Sciatic nerve (tissue), 2 donors: ENCODE measurements around the gene KRTAP1-1. TPM values are rescaled to one million over a fixed set of nuclear protein-coding genes. Genes with fewer than 3 reads are reported as not detected.
"Not testable (repeated sequence)": the region's sequence is repeated elsewhere in the genome, so short reads cannot be mapped to it uniquely, and the experiment has no call there.

Experiments
- ATAC-seq: fragments of 200-7000 bp; cut with Tn5 transposase; one replicate; pipeline ENCODE4 v1.9.1; 2020; ENCODE audit warnings: mild to moderate bottlenecking, moderate library complexity
- DNase-seq: peaks from one replicate; pipeline ENCODE4 v3.0.0-alpha.2; 2020; ENCODE audit warnings: low spot score
- intact Hi-C: fragments of 100-400 bp; cut with DNase I; formaldehyde crosslinking; loops from one replicate; pipeline ENCODE4 v1.14.2; 2022
- total RNA-seq: library from RNA; stranded (reverse); fragmentation: NEBNext Ultra II Directional; extraction: Animal tissue kit (Norgen Biotek cat#: 25700); gene quantifications from one replicate; pipeline ENCODE4 v1.2.1, GENCODE V29; 2021
- donor health status: DM: no; HTN: no; CAD: no.
- donor health status: DM: no; HTN: no; CAD: no.

Gene KRTAP1-1
- total RNA-seq, 1 donor from 2014 or later = not detected

DNA sequence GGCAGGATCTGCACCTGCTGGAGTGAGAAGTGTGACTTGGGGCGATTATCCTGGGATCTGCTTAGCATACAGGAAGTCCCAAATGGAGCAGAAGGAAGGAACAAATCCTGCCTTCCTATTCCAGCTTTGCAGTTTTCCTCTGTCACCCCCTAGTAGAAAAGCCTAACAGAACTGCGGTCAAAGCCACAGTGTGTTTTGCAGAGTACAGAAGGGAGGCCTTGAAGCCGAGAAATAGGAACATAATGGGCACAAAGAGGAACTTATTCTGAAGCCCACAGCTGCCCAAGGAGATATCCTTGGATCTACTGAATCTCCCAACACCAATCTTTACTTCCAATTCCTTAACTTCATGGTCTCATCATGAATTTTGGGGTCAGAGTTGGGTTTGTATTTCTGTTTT is 22.7 kb downstream of the KRTAP1-1 start:
- ATAC-seq (no peak), DNase-seq (no peak)
- intact Hi-C loops = no loop called here

DNA sequence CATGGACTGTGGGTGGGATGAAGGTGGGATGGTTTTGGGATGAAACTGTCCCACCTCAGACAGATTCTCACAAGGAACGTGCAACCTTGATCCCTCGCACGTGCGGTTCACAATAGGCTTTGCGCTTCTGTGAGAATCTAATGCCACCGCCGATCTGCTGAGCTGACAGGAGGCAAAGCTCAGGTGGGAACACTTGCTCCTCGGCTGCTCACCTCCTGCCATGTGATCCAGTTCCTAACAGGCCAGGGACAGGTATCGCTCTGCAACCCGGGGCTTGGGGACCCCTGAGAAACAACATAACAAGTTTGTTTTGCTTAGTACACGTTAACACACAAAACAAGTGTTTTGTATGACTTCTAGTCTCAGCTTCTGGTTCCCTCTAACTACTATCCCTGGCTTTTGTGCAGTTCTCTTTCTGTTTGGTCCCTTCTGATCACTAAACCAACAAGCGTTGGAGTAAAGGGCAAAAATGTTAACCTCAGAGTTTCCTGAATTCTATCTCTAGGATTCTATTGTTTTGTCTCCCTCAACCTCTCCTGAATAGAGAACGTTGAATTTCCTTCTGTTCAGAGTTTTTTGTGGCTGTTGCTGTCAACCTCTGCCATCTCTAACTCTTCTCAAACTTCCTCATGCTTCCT is 24.6 kb downstream of the KRTAP1-1 start:
- ATAC-seq (no peak), DNase-seq (no peak)
- intact Hi-C loops = no loop called here

DNA sequence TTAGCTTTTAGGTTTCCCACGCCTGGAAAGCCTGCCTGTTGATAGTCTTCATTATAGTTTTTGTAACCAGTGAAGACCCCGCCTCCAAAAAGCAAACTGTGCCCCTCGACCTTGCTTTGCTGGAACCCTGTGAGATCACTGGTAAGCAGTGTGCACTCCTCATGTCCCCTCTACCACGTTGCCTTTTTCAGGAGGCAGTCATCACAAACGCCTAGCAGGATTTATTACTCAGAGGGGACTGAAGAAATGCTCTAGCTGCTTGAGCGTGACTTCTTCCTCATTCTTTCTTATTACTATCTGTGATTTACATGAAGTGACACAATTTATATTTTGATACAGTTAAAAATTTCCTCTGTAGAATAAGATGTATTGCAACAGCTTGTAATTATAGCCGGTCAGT is 25.8 kb downstream of the KRTAP1-1 start:
- intact Hi-C loops = no loop called here
- DNase-seq (no peak), ATAC-seq (no peak)

DNA sequence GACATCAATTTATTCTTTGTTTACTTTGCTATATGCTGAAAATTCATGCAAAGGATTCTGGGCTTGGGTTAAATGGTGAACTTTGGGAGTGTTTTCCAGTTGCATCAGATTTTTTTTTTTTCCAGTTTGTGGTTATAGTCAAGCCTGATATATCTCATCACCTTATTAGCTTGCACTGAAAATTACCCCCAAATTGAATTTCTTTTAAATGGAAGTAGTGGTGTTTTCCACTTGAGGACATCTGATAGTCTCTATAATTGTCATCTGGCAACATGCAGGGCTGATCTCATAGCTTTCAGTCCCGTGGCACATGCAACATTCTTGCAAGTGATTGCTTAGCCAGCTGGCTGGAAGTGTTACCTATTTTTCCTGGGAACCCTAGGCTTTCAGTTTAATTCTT is 27.6 kb downstream of the KRTAP1-1 start:
- intact Hi-C loops = no loop called here
- no peak for ATAC-seq
- no peak for DNase-seq

DNA sequence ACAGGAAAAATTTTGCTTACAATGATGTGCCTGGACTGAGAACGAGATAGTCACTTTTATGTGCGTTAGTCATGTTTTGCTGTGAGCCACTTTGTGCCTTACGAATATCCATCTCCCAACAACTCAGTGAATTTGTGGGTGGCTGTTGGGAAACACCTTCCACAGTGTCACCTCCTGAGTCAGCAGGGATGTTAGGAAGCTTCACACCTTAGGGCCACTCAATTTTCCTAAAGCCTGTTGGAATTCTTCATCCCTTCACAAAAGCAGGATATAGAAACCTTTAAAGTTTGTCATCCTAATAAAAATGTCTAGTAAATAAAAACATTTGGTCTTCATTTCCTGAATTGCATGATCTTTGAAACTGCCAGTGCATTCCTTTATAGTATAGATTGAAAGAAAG is 28.1 kb downstream of the KRTAP1-1 start:
- ATAC-seq (no peak), DNase-seq (no peak)
- intact Hi-C loops = no loop called here

DNA sequence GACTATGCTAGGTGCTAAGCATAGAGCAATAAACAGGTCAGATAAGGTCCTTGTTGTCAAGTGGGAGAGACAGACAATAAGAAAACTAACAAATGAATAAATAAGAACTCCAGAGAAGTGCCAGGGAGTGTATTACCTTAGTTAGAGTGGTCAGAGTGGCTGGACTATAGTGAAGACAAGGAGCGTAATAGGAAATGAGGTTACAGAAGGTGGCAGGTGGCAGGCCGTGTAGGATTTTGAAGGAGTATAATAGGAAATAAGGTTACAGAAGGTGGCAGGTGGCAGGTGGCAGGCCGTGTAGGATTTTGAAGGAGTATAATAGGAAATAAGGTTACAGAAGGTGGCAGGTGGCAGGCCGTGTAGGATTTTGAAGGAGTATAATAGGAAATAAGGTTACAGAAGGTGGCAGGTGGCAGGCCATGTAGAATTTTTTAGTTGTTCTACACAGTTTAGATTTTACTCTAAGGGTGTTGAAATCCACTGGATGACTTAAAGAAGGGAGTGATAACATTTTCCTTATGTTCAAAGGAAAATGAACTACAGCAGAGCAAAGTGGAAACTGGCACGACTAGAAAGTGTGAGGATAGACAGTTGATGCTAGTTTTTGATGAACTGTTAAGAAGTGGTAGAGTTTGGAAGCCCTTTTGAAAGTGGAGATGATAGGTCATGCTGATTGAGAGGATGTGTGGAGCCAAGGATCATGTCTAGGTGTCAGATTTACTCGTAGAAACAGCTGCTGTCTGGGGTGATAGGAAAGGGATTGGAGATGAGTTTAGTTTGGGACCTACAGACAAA is 28.7 kb downstream of the KRTAP1-1 start:
- no peak for ATAC-seq
- intact Hi-C loops = no loop called here
- no peak for DNase-seq

DNA sequence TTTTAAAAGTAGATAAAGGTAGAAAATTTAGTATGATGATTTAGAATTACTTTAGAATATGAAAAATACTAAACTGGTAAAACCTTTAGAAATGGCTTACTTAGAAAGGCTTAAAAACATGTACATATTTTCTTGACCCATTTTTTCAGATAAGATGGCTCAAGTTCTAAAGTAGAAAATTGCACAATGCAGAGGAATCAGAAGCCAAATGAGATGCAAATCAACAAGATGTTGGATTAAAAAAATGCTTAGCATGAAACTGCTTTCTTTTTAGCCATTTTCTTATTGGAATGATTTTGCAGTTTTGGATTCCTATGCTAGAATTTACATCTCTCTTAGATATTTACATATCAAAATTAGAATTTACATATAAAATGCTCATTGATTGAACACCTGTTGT is 30.8 kb downstream of the KRTAP1-1 start:
- ATAC-seq (no peak), DNase-seq (no peak)
- intact Hi-C loops = no loop called here

DNA sequence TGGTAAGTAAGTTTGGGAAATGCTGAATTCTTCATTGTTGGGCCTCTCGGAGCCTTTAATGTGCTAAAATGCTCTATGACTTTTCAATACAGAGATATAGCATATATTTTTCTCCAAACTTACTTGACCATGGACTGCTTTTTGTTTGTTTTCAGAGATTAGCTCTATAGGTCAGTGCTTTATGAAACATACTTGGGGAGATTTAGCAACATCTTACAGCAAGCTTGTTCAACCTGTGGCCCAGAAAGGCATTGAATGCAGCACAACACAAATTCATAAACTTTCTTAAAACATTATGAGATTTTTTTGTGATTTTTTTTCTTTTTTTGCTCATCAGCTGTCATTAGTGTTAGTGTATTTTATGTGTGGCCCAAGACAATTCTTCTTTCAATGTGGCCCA is 31.3 kb downstream of the KRTAP1-1 start:
- ATAC-seq (no peak), DNase-seq (no peak)

DNA sequence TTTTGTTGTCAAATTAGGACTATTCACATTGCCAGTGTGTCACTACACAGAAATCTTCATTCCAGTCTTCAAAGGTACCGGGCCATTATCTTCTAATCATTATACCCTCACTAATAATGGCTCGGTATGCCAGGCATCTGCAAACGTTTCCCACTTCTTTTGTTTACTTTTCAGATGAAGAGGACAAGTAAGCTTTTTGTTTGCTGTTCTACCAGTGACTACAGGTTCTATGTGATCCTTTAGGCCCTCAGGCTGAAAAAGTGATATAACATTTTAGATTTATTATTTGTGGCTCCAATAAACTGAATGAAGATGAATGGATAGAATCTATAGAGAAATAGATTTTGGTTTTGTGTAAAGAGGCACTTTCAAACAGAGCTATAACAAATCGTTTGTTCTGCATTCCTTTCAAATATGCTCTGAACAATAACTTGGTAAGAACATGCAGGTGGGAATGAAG is 31.9 kb downstream of the KRTAP1-1 start:
- intact Hi-C loops = no loop called here
- ATAC-seq = no peak

More for the DNA sequence above, 31.3 kb downstream of the KRTAP1-1 start:
- intact Hi-C loops = no loop called here

DNA sequence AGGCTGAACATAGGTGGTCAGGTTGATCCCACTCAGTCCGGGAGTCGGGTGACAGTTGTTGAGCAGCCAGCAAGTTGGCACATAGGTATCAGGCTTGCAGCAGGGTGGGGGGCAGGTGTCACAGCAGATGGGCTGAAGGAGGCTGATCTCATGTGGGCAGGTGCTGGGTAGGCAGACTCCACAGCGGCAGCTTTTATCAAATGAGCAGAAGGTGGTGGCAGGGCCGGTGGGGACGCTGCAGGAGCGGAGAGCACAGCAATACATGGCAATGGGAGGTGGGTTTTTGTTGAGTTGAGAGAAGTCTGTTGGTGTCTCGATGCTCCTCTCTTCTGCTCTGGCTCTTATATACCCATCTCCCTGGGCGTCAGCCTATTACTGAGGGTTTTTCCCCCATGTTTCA is 32.4 kb downstream of the KRTAP1-1 start, which contains the start of gene KRTAP3-1:
TSS of gene KRTAP3-1 (minus strand) at position 318 of the 400 bp plus-strand sequence. CDS start at position 264, 54 bp downstream.
- intact Hi-C loops = no loop called here
- DNase-seq (no peak), ATAC-seq (no peak)

More for the DNA sequence above, 31.9 kb downstream of the KRTAP1-1 start:
- no peak for DNase-seq

DNA sequence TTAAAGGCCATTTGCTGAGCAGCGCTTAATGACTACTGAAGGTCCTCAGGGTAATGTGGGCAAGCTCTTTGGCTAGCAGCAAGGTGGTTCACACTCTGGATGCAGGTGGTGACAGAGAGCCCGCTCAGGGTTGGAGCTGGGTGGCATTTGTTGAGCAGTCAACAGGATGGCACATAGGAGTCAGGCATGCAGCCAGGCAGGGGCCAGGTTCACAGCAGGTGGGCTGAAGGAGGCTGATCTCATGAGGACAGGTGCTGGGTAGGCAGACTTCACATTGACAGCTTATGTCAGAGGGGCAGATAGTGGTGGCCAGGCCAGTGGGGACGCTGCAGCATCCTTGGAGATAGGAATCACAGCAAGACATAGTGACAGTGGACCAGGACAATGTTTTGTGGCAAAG is 36.9 kb downstream of the KRTAP1-1 start:
- intact Hi-C loops = no loop called here
- DNase-seq = no peak
- no peak for ATAC-seq

DNA sequence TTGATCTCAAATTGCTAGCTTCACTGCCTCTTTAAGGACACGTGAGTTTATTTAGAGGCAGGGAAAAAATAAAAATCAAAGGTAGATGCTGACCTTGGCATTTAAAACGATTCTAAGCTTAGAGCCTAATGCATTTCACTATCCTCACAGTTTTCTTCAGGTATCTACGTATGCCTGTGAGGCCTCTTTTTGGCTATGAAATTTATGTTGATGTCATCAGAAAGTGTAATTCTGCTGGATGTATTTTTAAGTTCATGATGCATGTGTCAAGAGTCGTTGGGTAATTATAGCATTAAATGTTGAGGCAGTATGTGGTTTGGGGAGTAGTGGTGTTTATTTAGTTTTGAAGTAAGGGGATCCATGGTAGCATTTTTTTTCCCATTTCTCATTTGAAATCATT is 37.3 kb downstream of the KRTAP1-1 start:
- no peak for ATAC-seq
- no peak for DNase-seq
- intact Hi-C loops = no loop called here

DNA sequence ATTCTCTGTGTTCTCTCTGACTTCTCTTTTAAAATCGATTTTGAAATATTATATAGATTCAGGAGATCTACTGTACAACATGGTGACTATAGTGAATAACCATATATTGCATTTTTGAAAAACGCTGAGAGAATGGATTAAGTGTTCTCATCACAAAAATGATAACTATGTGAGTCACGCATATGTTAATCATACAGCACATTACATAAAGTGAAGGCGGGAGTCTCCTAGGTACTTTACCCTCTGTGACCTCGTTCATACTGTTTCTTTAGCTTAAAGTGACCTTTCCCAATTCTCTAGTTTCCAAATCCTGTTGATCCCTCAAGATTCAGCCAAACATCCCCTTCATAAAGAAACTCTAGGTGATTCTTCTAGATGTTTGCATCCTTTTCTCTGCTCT is 38.4 kb downstream of the KRTAP1-1 start:
- intact Hi-C loops = no loop called here
- DNase-seq = no peak
- ATAC-seq = no peak

DNA sequence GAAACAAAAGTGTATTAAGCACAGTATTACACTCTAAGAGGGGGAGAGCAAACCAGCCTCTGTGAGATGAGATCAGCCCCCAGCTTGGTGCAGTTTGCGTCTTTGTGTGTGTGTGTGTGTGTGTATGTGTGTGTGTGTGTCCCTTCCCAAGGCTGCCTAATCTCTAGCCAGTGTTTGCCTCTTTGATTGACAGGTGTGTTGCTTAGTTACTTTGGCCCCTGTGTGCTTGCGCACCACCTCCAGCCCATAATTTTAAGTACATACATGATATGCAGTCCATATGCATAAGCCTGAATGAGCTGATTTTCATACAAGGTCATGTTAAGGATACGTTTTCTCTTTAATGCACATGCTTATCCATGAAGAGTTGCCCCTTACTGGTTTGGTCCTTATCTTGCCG is 39.5 kb downstream of the KRTAP1-1 start:
- DNase-seq (no peak), ATAC-seq (no peak)
- intact Hi-C loops = no loop called here

DNA sequence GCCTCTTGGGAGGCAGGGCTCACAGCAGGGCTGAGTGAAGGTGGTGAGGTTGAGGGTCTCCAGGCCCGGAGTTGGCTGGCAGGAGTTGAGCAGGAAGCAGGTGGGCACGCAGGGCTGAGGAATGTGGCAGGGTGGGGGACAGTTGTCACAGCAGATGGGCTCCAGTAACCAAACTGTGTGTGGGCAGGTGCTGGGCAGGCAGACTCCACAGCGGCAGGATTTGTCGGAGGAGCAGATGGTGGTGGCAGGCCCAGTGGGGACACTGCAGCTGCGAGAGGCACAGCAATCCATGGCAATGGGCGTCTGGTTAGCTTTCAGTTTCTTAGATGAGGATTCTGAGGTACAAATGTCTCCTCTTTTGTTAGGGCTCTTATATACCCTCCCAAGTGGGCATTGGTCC is 41.7 kb downstream of the KRTAP1-1 start, which contains the start of gene KRTAP3-2:
TSS of gene KRTAP3-2 (minus strand) at position 344 of the 400 bp plus-strand sequence. CDS start at position 291, 53 bp downstream.
- intact Hi-C loops, DNase-seq, ATAC-seq: not testable (repeated sequence)

DNA sequence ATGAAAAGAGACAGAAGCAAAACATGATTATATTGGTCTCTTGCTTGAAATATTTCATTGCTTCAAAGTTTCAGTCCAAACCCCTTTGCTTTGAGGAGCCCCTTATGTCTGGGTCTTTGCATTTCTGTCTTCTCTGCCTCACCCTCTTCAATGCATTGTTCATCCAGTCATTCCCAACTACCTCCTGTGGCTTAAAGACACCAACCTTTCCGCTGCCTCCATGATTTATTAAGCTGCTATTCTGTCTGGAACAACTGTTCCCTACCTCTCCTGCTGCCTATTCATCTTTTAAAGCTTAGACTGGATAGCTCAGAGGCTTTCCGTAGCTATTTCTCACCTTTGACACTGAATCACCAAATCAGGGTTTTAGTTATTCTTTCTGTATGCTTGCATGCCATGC is 43.9 kb downstream of the KRTAP1-1 start:
- intact Hi-C loops = no loop called here
- ATAC-seq = no peak
- DNase-seq = no peak

DNA sequence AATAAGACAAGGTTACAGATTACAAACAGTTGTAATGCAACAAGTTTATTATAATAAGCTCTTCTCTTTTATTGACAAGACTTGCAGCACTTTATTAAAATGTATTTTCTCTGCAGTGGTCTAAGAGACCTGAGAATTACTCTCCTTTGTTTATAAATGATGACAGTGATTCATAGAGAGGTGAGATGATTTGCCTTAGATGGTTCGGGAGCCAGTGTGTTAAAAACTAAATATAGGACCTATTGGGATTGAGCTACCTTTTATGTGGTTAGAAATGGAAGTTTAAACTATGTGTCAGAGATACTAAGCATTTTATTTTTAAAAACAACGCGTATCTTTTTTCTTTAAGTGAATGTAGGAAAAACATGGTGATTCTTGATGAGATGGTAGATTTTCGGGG is 44.4 kb downstream of the KRTAP1-1 start:
- intact Hi-C loops = no loop called here
- ATAC-seq (no peak), DNase-seq (no peak)

DNA sequence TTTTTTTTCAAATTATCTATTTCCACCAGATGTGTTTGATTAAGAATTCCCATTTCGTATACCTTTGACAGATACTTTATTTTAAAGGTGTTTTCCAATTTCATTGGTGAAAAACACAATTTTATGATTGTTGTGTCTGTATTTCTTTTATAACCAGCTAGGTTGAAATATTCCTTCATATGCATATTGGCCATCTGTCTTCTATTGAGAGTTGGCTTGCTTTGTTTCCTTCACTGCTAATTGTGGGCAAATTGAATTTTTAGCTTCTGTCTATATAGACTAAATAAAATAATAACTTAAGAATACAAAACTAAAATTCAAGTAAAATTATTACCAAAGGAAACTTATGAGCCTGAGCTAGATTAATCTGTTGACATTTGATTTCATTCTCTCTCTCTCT is 46.1 kb downstream of the KRTAP1-1 start:
- intact Hi-C loops = no loop called here
- ATAC-seq (no peak), DNase-seq (no peak)

DNA sequence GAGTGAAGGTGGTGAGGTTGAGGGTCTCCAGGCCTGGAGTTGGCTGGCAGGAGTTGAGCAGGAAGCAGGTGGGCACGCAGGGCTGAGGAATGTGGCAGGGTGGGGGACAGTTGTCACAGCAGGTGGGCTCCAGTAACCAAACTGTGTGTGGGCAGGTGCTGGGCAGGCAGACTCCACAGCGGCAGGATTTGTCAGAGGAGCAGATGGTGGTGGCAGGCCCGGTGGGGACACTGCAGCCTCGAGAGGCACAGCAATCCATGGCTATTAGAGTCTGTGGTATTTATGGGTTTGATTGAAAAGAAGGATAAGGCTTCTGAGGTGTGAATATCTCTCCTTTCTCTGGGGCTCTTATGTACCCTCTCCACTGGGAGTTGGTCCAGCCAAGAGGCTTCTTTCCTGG is 47.4 kb downstream of the KRTAP1-1 start, which contains the start of gene KRTAP3-3:
TSS of gene KRTAP3-3 (minus strand) at position 326 of the 400 bp plus-strand sequence. CDS start at position 259, 67 bp downstream.
- intact Hi-C loops = no loop called here

DNA sequence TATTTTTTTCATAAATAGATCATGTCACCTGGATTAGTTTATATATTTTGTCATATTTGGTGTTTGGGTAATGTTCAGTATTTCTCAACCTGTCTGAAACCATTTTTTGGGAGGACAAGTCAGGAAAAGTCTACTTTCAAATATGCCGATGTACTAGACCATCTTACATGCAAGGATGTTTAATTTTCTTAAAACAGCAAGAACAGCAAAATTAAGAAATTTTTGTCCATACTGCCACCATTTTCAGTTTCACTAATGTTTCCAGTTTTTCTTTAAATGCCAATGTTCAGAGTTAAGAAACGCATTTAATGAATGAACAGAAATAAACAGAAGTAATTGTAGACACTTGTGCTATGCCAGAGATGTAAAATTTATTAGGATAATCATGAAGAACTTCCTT is 48.2 kb downstream of the KRTAP1-1 start:
- ATAC-seq (no peak), DNase-seq (no peak)
- intact Hi-C loops = no loop called here

More for the DNA sequence above, 47.4 kb downstream of the KRTAP1-1 start, which contains the start of gene KRTAP3-3:
- ATAC-seq (no peak), DNase-seq (no peak)
